Esophagus muscularis mucosa (tissue), 4 donors: Measurements from ENCODE around the gene DNAAF5.

Source experiments
- CTCF ChIP-seq, 3 experiments: fragments of 200-600 bp in 2 of 3; fragments of 450-650 bp in 1 of 3; sonication (generic) in 2 of 3; IDR thresholded peaks; one replicate each; pipeline ENCODE4 v1.5.1; 2017 to 2019; ENCODE audit warnings: antibody characterized with exemption in 3 of 3, mild to moderate bottlenecking in 2 of 3, moderate library complexity in 1 of 3
- EP300 ChIP-seq: sonication (generic); formaldehyde crosslinking; IDR thresholded peaks from one replicate; pipeline ENCODE4 v1.6.1; 2017; ENCODE audit warnings: antibody characterized with exemption
- POLR2A ChIP-seq: fragments of 450-650 bp; IDR thresholded peaks from one replicate; pipeline ENCODE4 v1.6.1; 2017; ENCODE audit warnings: antibody characterized with exemption, moderate library complexity, mild to moderate bottlenecking, low read depth
- POLR2AphosphoS5 ChIP-seq, 2 donors: sonication (generic); formaldehyde crosslinking; IDR thresholded peaks; one replicate each; pipeline ENCODE4 v1.6.1; 2017; ENCODE audit warnings: antibody characterized with exemption in 2 of 2

- TF ChIP-seq CTCF (IDR thresholded peaks at IDR 0.05) (no peak), POLR2AphosphoS5 (IDR thresholded peaks at IDR 0.05) (no peak), POLR2A (no peak), EP300 (no peak)
These were observed 29.9 kb downstream of the DNAAF5 start for GRCh38 chr7:756231-756927.
